Hypothalamus (tissue), 51 donors: ENCODE results near the gene SLX4.

Experiments used
- DNase-seq, 51 donors: peaks; one replicate each; lab custom pipeline; 2025; lab: John Stamatoyannopoulos, UW

The SLX4 gene

GRCh38 chr16:3583303-3584038, 27.9 kb downstream of the SLX4 start:
- DNase-seq = no peak

- no peak for DNase-seq
Measured at GRCh38 chr16:3582276-3583165, 28.9 kb downstream of the SLX4 start.

- no peak for DNase-seq
Measured at GRCh38 chr16:3581392-3581791, 30.0 kb downstream of the SLX4 start.

GRCh38 chr16:3580686-3581085, 30.7 kb downstream of the SLX4 start:
- DNase-seq = no peak

GRCh38 chr16:3580251-3580651, 31.2 kb downstream of the SLX4 start:
- no peak for DNase-seq

- DNase-seq = no peak
Measured at GRCh38 chr16:3579776-3580175, 31.6 kb downstream of the SLX4 start.

GRCh38 chr16:3578610-3579551, 32.5 kb downstream of the SLX4 start:
- no peak for DNase-seq

- DNase-seq = no peak
Measured at GRCh38 chr16:3578121-3578520, 33.3 kb downstream of the SLX4 start.

GRCh38 chr16:3577302-3577752, 34.1 kb downstream of the SLX4 start, which contains the start of gene NLRC3:
Gene NLRC3, minus strand, starts transcription at chr16:3577403. Its CDS starts 12,367 bp downstream, at chr16:3565036.
- DNase-seq = no peak

GRCh38 chr16:3576211-3576610, 35.2 kb downstream of the SLX4 start:
- no peak for DNase-seq

- no peak for DNase-seq
Measured at GRCh38 chr16:3575491-3575890, 35.9 kb downstream of the SLX4 start.

- no peak for DNase-seq
Measured at GRCh38 chr16:3574195-3574594, 37.2 kb downstream of the SLX4 start.

- DNase-seq = no peak
Measured at GRCh38 chr16:3573146-3573815, 38.1 kb downstream of the SLX4 start.

- DNase-seq = no peak
Measured at GRCh38 chr16:3570420-3571062, 40.9 kb downstream of the SLX4 start.

- no peak for DNase-seq
Measured at GRCh38 chr16:3569851-3570250, 41.6 kb downstream of the SLX4 start.

GRCh38 chr16:3566990-3567389, 44.4 kb downstream of the SLX4 start:
- no peak for DNase-seq

GRCh38 chr16:3564889-3565141, 46.6 kb downstream of the SLX4 start:
- DNase-seq = no peak

- DNase-seq = peak in 1 of 51 donors; percentile 2
Measured at GRCh38 chr16:3564130-3564888, 47.1 kb downstream of the SLX4 start.

GRCh38 chr16:3562914-3563480, 48.4 kb downstream of the SLX4 start:
- DNase-seq = no peak
